HepG2 (cell line): ENCODE data around the gene NDST1. TPM values are rescaled to one million over a fixed set of nuclear protein-coding genes. Genes with fewer than 3 reads are reported as not detected.

Source experiments
- DDIT3 ChIP-seq: sonication (generic); formaldehyde crosslinking; IDR thresholded peaks from 2 replicates; pipeline ENCODE4 v1.4.0; 2020; ENCODE audit warnings: mild to moderate bottlenecking, missing genetic modification reagents
- HOXA3 ChIP-seq: sonication (generic); formaldehyde crosslinking; IDR thresholded peaks from 2 replicates; pipeline ENCODE4 v1.5.0; 2020; ENCODE audit warnings: missing genetic modification reagents
- MAZ ChIP-seq, 2 experiments: sonication (generic) in 1 of 2; formaldehyde crosslinking in 1 of 2; IDR thresholded peaks; 2 replicates each; pipeline versions ENCODE4 v1.5.0 to v1.6.1; 2012 to 2020; ENCODE audit warnings: low read depth in 2 of 2, mild to moderate bottlenecking in 2 of 2, borderline replicate concordance in 1 of 2, improper control_type of control experiment in 1 of 2, low read length in 1 of 2, missing genetic modification reagents in 1 of 2, moderate library complexity in 1 of 2
- NFRKB ChIP-seq: fragments of 450-650 bp; IDR thresholded peaks from 2 replicates; pipeline ENCODE4 v1.6.1; 2017
- NR2F6 ChIP-seq, 2 experiments: IDR thresholded peaks; 2 replicates each; pipeline ENCODE4 v1.6.1; 2016; ENCODE audit warnings: antibody characterized with exemption in 1 of 2, mild to moderate bottlenecking in 1 of 2
- PCBP1 ChIP-seq: fragments of 200-400 bp; formaldehyde crosslinking; IDR thresholded peaks from 2 replicates; pipeline ENCODE4 v1.6.1; 2017; ENCODE audit warnings: mild to moderate bottlenecking, low read depth, low read length, borderline replicate concordance
- PHF8 ChIP-seq: sonication (generic); formaldehyde crosslinking; IDR thresholded peaks from 2 replicates; pipeline ENCODE4 v1.5.0; 2020; ENCODE audit warnings: missing genetic modification reagents
- RXRB ChIP-seq: IDR thresholded peaks from 2 replicates; pipeline ENCODE4 v1.6.1; 2016; ENCODE audit warnings: borderline replicate concordance, missing genetic modification reagents, missing compliant biosample characterization
- SMAD9 ChIP-seq: sonication (generic); formaldehyde crosslinking; IDR thresholded peaks from 2 replicates; pipeline ENCODE4 v1.5.1; 2020; ENCODE audit warnings: mild to moderate bottlenecking, missing genetic modification reagents
- SRF ChIP-seq: IDR thresholded peaks from 2 replicates; pipeline ENCODE4 v1.6.1; 2011; ENCODE audit warnings: mild to moderate bottlenecking, low read depth, low read length, moderate library complexity
- ZBTB42 ChIP-seq: sonication (generic); formaldehyde crosslinking; IDR thresholded peaks from 2 replicates; pipeline ENCODE4 v1.5.0; 2020; ENCODE audit warnings: mild to moderate bottlenecking, missing genetic modification reagents
- ZNF251 ChIP-seq: sonication (generic); formaldehyde crosslinking; IDR thresholded peaks from 2 replicates; pipeline ENCODE4 v1.9.0; 2021; ENCODE audit warnings: mild to moderate bottlenecking, missing genetic modification reagents
- ZNF646 ChIP-seq: sonication (generic); formaldehyde crosslinking; IDR thresholded peaks from 2 replicates; pipeline ENCODE4 v1.9.0; 2021; ENCODE audit warnings: mild to moderate bottlenecking, missing genetic modification reagents
- ZNF878 ChIP-seq: sonication (generic); formaldehyde crosslinking; IDR thresholded peaks from 2 replicates; pipeline ENCODE4 v1.8.1; 2023; ENCODE audit warnings: mild to moderate bottlenecking, missing genetic modification reagents, moderate library complexity
- polyA plus RNA-seq, 8 experiments: library from polyadenylated mRNA; depleted of rRNA in 3 of 8; stranded (reverse) in 7 of 8; unstranded in 1 of 8; fragments of >200 nt; fragmentation: Illumina TruSeq in 4 of 8; extraction: Trizol in 4 of 8; gene quantifications; 2 replicates each; pipeline versions ENCODE4 v1.2.1 to v1.2.3, GENCODE V29; 2011 to 2016; ENCODE audit warnings: low read depth in 4 of 8, missing spikeins in 1 of 8, mixed read lengths in 1 of 8; ENCODE audit not compliant: insufficient read depth in 1 of 8
- total RNA-seq, 5 experiments: library from RNA; depleted of rRNA; stranded (reverse); fragments of >200 nt; fragmentation: Illumina TruSeq; extraction: Trizol; gene quantifications; 2 replicates each; pipeline ENCODE4 v1.2.3, GENCODE V29; 2016; ENCODE audit warnings: low read depth in 1 of 5
- TF ChIP-seq, protein P1 (sequence below): sonication (generic); formaldehyde crosslinking; IDR thresholded peaks from 2 replicates; pipeline ENCODE4 v1.9.0; 2021; ENCODE audit warnings: missing genetic modification reagents, mild to moderate bottlenecking, borderline replicate concordance
- TF ChIP-seq, protein P2 (sequence below): sonication (generic); formaldehyde crosslinking; conservative IDR thresholded peaks from 2 replicates; pipeline ENCODE4 v1.4.0; 2020; ENCODE audit warnings: missing genetic modification reagents
- TF ChIP-seq, protein P3 (sequence below): sonication (generic); formaldehyde crosslinking; conservative IDR thresholded peaks from 2 replicates; pipeline ENCODE4 v1.8.0; 2022; ENCODE audit warnings: missing genetic modification reagents

Gene NDST1
- total and polyA plus RNA-seq, 2 of the 13 experiments (the other 11 are each of a cell fraction or from before 2014, with no cell fraction given) = 23.8 to 26.2 TPM

GRCh38 chr5:150542933-150543445 lies 35.1 kb downstream of the NDST1 start (continued):
- TF ChIP-seq ZNF646 (CRISPR knock-in tag) (no peak), PHF8 (peak; percentile 67), RXRB (CRISPR knock-in tag) (peak; percentile 99), ZNF878 (CRISPR knock-in tag) (peak; percentile 87), HOXA3 (CRISPR knock-in tag) (peak; percentile 99), NR2F6 (IDR thresholded peaks at IDR 0.05) (peak; percentile 97), NR2F6 (CRISPR knock-in tag; IDR thresholded peaks at IDR 0.05) (peak; percentile 99), MAZ (IDR thresholded peaks at IDR 0.05; ENCODE audit: borderline replicate concordance, low read depth, low read length) (peak; percentile 63; the same call in 1 of the 2 replicates), MAZ (CRISPR knock-in tag; IDR thresholded peaks at IDR 0.05; ENCODE audit: low read depth) (peak; percentile 92), SMAD9 (CRISPR knock-in tag) (no peak; the same call in 1 of the 2 replicates), SRF (no peak), ZBTB42 (peak; percentile 98), NFRKB (no peak), PCBP1 (no peak), ZNF251 (CRISPR knock-in tag) (no peak), DDIT3 (CRISPR knock-in tag) (0 out of 2 replicates have a peak, but pooled peaks have one; percentile 15)
- TF ChIP-seq, protein P1, sequence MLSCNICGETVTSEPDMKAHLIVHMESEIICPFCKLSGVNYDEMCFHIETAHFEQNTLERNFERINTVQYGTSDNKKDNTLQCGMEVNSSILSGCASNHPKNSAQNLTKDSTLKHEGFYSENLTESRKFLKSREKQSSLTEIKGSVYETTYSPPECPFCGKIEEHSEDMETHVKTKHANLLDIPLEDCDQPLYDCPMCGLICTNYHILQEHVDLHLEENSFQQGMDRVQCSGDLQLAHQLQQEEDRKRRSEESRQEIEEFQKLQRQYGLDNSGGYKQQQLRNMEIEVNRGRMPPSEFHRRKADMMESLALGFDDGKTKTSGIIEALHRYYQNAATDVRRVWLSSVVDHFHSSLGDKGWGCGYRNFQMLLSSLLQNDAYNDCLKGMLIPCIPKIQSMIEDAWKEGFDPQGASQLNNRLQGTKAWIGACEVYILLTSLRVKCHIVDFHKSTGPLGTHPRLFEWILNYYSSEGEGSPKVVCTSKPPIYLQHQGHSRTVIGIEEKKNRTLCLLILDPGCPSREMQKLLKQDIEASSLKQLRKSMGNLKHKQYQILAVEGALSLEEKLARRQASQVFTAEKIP (CRISPR knock-in tag) = no peak
- TF ChIP-seq, protein P2, sequence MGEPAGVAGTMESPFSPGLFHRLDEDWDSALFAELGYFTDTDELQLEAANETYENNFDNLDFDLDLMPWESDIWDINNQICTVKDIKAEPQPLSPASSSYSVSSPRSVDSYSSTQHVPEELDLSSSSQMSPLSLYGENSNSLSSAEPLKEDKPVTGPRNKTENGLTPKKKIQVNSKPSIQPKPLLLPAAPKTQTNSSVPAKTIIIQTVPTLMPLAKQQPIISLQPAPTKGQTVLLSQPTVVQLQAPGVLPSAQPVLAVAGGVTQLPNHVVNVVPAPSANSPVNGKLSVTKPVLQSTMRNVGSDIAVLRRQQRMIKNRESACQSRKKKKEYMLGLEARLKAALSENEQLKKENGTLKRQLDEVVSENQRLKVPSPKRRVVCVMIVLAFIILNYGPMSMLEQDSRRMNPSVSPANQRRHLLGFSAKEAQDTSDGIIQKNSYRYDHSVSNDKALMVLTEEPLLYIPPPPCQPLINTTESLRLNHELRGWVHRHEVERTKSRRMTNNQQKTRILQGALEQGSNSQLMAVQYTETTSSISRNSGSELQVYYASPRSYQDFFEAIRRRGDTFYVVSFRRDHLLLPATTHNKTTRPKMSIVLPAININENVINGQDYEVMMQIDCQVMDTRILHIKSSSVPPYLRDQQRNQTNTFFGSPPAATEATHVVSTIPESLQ = no peak
- TF ChIP-seq, protein P3, sequence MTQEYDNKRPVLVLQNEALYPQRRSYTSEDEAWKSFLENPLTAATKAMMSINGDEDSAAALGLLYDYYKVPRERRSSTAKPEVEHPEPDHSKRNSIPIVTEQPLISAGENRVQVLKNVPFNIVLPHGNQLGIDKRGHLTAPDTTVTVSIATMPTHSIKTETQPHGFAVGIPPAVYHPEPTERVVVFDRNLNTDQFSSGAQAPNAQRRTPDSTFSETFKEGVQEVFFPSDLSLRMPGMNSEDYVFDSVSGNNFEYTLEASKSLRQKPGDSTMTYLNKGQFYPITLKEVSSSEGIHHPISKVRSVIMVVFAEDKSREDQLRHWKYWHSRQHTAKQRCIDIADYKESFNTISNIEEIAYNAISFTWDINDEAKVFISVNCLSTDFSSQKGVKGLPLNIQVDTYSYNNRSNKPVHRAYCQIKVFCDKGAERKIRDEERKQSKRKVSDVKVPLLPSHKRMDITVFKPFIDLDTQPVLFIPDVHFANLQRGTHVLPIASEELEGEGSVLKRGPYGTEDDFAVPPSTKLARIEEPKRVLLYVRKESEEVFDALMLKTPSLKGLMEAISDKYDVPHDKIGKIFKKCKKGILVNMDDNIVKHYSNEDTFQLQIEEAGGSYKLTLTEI (CRISPR knock-in tag) = no peak; the same call in 1 of the 2 replicates
